Glomerular endothelial cell (primary cell): ENCODE results near the gene WDR7. TPM values are rescaled to one million over a fixed set of nuclear protein-coding genes. Genes with fewer than 3 reads are reported as not detected.
A peak's percentile ranks its signal among the peaks of the same experiment; 100 is the strongest.

Experiments
- DNase-seq: peaks from one replicate; pipeline ENCODE4 v3.0.0-alpha.2; 2011; ENCODE audit warnings: low read depth, low spot score; ENCODE audit errors: extremely low read depth
- total RNA-seq: library from RNA; depleted of rRNA; stranded (reverse); fragments of >200 nt; gene quantifications from 2 replicates; pipeline ENCODE4 v1.2.3, GENCODE V29; 2015

Gene WDR7
- total RNA-seq, 1 donor from 2014 or later: 16.0 TPM

- no peak for DNase-seq
Observed at GRCh38 chr18:56721031-56721430, 69.9 kb downstream of the WDR7 start.

- DNase-seq: no peak
Observed at GRCh38 chr18:56721491-56721890, 70.3 kb downstream of the WDR7 start.

- no peak for DNase-seq
Observed at GRCh38 chr18:56722518-56722917, 71.4 kb downstream of the WDR7 start.

- DNase-seq: no peak
Observed at GRCh38 chr18:56723068-56723467, 71.9 kb downstream of the WDR7 start.

GRCh38 chr18:56723706-56724105 is 72.5 kb downstream of the WDR7 start:
- DNase-seq: no peak

- DNase-seq: no peak
Observed at GRCh38 chr18:56726906-56727305, 75.7 kb downstream of the WDR7 start.

- no peak for DNase-seq
Observed at GRCh38 chr18:56727399-56727798, 76.2 kb downstream of the WDR7 start.

GRCh38 chr18:56728741-56729140 is 77.6 kb downstream of the WDR7 start:
- no peak for DNase-seq

GRCh38 chr18:56738184-56738583 is 87.0 kb downstream of the WDR7 start:
- no peak for DNase-seq

- no peak for DNase-seq
Observed at GRCh38 chr18:56739731-56740130, 88.6 kb downstream of the WDR7 start.

- DNase-seq: no peak
Observed at GRCh38 chr18:56740645-56741044, 89.5 kb downstream of the WDR7 start.

GRCh38 chr18:56741685-56742084 is 90.5 kb downstream of the WDR7 start:
- no peak for DNase-seq

- DNase-seq: no peak
Observed at GRCh38 chr18:56743115-56743514, 92.0 kb downstream of the WDR7 start.

GRCh38 chr18:56747032-56747658 is 96.0 kb downstream of the WDR7 start:
- DNase-seq: no peak

GRCh38 chr18:56747857-56748256 is 96.7 kb downstream of the WDR7 start:
- no peak for DNase-seq

GRCh38 chr18:56748698-56749268 is 97.6 kb downstream of the WDR7 start:
- peak; percentile 20 for DNase-seq

GRCh38 chr18:56756966-56757365 is 105.8 kb downstream of the WDR7 start:
- no peak for DNase-seq

- DNase-seq: no peak
Observed at GRCh38 chr18:56770097-56770496, 118.9 kb downstream of the WDR7 start.

- DNase-seq: no peak
Observed at GRCh38 chr18:56770873-56771272, 119.7 kb downstream of the WDR7 start.

GRCh38 chr18:56775701-56776100 is 124.5 kb downstream of the WDR7 start:
- DNase-seq: no peak

- DNase-seq: no peak
Observed at GRCh38 chr18:56787390-56787789, 136.2 kb downstream of the WDR7 start.

- peak; percentile 82 for DNase-seq
Observed at GRCh38 chr18:56789004-56789888, 138.1 kb downstream of the WDR7 start.
